COLO829 (cell line): ENCODE data around the gene MAP2K5.
A peak's percentile ranks its signal among the peaks of the same experiment; 100 is the strongest.

Experiments
- DNase-seq: peaks from one replicate; pipeline ENCODE4 v3.0.0; 2012; ENCODE audit warnings: low spot score

MAP2K5 gene

DNA sequence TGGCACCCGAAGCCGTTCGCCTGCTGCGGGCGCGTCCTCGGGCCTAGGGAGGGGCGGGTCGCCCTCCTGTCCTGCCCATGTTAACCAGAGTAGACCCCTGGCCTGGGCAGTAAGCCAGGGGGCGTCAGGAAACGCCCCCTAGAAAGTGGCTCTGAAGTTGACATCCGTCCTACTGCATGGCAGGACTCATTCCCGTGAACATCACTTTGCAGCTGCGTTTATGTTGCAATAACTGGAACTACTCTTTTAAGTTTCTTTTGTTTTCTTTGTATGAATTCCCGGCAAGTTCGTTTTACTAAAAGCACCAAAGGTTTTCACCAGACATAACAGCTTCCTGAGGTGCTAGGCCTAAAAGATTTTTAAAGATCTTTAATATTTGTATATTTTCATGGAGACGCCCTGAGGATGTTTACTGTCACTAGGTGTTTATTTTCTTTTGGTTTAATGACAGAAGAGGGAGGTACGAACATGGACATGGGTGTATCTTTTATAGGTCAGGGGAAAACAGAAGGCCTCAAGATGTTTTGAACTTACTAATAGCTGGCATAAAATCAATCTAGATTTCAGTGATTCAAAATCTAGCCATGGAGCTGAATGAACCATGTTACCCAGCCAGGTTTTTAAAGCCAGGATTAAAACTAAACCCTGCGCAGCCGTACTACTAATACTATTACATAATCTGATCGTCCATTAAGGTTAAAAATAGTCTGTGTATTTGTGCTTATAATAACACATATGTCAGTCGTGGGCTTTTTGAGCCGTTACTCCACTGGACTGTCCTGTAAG, 20.5 kb upstream of the MAP2K5 start:
- DNase-seq, result no peak

DNA sequence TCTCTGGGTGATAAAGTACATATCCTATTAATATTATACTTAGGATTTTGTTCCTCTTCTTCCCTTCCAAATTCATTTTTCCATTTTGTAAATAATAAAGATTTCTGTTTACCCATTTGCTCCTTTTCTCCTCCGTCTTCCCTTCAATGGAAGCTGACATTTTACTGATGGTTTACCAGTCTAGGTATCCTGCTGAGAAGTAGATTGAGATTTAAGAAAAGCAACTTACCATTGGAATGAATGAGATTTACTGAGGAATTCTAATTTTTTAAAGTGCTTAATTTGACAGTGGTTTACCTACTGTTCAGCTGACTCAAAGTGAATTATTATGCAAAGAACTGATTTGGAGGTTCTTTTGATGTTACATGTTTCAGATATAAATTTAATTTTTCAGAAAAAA, 19.2 kb upstream of the MAP2K5 start:
- no peak for DNase-seq

- no peak for DNase-seq
Observed at GRCh38 chr15:67524235-67524634, 18.3 kb upstream of the MAP2K5 start.

DNA sequence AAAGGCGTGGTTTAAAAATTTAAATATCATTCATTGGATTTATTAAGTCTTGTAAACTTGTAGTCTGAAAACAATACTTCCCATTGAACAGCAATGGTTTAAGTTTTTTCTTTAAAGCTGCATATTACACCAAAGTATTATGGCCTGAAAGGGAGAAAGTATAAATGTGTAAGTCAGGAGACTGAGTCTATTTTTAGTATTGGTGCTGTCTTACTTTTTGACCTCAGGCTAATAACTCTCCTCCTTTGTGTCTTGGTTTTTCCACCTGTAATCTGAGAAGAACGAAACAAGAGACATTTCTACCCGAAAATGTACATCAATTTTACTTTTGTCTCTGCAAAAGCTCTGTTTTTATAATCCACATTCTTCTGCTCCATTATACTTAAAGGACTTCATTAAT, 14.0 kb upstream of the MAP2K5 start:
- no peak for DNase-seq

DNA sequence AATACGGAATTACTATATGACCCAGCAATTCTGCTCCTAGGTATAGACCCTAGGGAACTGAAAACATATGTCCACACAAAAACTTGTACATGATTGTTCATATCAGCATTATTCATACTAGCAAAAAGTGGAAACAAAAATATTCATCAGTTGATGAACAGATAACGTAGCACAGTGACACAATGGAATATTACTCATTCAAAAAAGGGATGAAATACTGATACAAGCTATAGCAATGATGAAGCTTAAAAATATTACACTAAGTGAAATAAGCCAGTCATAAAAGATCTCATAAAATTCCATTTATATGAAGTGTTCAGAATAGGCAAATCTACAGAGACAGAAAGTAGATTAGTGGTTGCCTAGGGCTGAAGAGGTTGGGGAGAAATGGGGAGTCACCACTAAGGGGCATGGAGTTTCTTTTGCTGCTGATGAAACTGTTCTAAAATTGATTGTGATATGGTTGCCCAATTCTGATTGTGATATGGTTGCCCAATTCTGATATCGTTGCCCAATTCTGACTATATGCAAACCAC, 11.1 kb upstream of the MAP2K5 start:
- no peak for DNase-seq

DNA sequence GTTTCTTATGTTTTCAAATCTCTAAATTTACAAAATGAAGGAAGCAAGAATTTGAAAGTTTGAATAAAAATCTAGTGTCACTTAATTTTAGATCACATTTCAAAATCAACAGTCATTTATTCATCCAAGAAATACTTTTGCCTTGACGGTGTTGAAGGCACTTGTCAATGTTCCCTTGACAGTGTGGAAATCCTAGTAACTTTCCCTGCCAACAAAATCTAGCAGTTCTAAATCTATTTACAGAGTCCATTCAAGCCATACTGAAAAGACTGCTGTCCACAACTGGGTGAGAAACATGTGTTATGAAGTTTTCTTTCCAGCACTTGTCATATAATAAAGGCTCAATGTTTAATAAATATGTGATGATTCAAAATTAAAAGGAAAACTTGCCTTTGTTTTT, 8.6 kb upstream of the MAP2K5 start:
- no peak for DNase-seq

DNA sequence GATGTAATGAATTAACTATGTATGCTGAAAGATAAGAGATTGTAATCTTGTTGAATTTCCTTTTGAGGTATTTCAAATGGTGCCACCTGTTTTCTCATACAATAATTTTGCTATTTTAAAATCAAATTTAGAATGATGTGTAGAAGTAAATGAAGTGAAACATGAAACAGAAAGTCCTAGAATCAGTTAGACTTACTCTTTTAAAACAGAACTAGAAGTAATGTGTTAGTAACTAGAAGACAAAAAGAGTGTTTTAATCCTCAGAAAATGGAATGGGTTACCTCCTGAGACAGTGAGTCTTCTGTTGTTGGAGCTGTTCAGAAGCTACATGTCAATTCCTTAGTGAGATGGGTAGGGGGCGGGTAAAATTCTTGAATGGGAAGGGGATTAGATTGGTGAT, 8.1 kb upstream of the MAP2K5 start:
- DNase-seq, result no peak

DNA sequence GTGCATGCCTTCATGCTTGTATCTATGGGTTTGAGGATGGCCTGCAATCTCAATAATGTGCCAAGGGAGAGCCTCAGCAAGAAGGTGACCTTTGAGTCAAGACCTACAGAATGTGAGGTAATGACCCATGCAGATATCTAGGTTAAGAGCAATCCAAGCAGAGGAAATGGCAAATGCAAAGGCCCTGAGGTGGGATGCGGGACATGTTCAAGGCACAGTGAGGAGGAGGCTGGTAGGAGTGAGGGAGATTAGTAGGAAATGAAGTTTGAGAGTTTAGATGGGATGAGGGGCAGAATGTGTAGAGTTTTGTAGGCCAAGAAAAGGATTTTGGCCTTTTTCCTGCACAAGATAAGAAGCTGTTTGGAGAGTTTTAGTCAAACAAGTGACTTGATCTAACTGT, 4.7 kb upstream of the MAP2K5 start:
- DNase-seq, result no peak

DNA sequence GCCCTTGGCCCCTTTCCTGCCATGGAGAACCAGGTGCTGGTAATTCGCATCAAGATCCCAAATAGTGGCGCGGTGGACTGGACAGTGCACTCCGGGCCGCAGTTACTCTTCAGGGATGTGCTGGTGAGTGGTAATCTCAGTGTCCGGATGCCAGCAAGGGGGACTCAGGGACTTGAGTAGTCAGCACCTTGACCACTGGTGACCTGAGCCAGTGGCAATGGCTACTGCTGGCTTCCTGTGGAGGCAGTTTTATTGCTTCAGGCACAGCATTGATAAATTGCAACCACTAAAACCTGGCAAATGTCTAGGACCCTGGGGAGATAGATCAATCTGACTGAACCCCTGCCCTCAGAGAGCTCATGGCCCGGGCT, 830 bp downstream of the MAP2K5 start:
- DNase-seq, result no peak

- no peak for DNase-seq
Observed at GRCh38 chr15:67544475-67544874, 2.0 kb downstream of the MAP2K5 start.

DNA sequence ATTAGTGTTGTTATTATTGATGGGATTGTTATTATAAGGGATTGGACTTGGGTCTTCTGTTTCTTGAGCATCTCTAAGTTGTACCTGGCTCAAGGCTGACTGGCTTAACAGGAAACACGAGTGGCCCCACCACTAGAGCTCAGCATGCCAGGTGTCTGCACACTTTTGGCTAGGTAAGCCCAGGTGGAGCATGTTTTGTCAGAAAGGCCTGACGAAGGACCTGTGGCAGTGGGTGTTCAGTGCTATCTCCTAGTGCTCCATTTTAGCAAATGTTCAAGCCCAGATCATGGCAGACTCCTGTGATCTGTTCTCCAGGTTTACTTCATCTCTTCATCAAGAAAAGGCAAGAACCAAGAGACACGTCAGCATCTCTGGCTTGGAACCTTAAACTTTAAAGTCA, 3.4 kb downstream of the MAP2K5 start:
- DNase-seq, result no peak

GRCh38 chr15:67547064-67547463, 4.6 kb downstream of the MAP2K5 start:
- DNase-seq, result no peak

DNA sequence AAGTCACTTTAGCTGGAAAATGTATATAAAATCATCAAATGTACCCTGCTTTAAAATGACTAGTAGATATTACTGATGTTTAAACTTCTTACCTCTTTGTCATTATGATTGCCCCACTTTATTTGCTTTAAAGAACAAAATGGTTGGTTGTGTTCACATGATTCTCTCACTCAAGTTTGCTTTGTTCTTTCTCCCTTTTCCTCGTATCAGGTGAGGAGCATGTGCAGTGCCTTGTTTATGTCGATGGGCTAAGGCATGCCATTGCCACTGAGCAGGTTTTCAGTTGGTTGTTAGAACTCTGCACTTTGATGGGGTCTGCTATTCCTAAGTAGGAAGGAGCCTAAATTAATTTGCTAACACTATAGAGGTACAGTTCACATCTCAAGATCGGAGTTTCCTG, 5.3 kb downstream of the MAP2K5 start:
- no peak for DNase-seq

DNA sequence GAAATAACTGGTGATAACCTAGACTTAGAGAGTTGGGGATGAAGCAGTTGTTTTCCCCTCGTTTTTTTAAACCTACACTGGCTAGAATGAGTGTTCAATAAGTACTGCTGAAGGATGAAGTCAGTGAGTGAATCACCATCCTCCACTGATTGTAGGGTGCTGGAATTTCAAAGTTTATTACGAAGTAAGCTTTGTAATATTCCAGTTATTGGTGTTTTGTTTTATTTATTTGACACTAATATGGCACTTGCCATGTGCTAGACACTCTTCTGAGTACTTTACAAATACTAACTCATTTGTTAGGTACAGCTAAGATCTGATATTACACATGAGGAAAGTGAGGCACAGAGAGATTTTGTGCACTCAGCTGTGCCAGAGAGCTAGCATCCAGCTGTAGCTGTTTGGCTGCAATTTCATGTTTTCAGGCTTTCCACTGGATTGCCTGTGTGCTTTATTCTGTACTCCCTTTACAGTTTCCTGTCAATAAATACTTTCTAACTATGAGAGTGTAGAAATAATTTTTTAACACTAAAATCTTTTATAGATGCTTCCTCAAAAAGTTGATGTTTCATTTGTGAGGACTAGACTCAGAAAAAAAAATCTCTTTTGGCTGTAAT, 5.8 kb downstream of the MAP2K5 start:
- no peak for DNase-seq

GRCh38 chr15:67548862-67549651, 6.6 kb downstream of the MAP2K5 start:
- DNase-seq, result no peak

DNA sequence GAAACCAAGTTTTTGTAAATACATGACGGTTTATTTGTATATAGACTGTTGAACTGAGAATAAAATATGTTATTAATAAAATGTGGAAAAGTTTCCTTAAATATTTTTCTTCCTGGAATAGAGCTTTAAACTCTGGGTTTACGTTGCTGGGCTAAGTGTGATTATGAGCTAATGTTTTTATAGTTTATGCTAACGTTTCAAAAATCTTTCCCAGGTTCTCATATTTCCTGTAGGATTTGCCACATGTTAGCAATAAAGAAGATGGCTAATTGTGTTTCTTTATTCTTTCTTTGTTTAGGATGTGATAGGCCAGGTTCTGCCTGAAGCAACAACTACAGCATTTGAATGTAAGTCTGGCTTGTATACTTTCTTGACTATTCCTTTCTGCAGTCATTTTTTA, 7.2 kb downstream of the MAP2K5 start:
- DNase-seq, result no peak

DNA sequence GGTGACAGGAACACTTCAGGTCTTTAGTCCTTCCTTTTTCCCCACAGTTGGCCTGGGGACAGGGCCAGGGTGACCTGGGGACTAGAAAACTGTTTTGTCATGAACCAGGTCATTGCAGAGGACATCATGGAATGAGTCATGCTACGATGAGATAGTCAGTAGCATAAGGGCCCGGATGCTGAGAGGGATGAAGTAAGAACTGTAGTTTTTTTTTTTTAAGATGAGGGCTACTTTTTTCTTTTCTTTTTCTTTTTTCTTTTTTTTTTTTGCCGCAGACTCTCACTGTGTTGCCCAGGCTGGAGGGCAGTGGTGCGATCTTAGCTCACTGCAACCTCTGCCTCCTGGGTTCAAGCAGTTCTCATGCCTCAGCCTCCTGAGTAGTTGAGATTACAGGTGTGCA, 8.0 kb downstream of the MAP2K5 start:
- DNase-seq, result no peak

DNA sequence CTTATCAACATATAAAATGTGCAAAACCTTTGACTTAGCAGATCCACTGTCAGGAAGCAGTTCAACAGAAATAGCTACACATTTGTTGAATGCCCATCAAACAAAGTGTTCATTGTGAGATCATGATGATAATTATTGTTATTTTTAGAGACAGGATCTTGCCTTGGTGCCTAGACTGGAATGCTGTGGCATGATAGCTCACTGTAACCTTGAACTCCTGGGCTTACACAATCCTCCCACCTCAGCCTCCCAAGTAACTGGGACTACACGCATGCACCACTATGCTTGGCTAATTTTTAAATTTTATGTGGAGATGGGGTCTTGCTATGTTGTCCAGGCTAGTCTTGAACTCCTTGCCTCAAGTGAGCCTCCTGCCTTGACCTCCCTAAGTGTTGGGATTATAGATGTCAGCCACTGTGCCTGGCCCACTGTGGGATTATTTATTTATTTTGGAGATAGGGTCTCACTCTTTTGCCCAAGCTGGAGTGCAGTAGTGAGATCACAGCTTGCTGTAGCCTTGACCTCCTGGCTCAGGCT, 8.8 kb downstream of the MAP2K5 start:
- DNase-seq, result peak; percentile 24

DNA sequence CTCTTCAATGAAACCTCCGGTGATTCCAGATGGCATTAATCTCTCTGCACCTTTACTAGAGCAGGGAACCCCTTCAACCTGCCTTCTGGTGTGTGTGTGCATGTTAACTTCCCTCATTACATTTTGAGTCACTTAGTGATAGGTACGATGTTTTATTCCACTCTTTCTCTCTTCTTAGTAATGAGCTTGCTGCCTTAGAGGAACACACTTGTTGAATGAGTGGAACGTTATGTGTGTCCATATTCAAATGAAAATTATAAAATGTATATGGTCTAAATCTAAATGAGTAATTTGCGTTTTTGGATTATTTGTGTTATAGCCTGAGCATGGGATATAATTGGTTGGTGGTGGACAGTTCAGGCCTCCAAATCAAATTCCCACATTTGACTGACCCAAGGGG, 12.1 kb downstream of the MAP2K5 start:
- no peak for DNase-seq

GRCh38 chr15:67556976-67557570, 14.6 kb downstream of the MAP2K5 start:
- no peak for DNase-seq

DNA sequence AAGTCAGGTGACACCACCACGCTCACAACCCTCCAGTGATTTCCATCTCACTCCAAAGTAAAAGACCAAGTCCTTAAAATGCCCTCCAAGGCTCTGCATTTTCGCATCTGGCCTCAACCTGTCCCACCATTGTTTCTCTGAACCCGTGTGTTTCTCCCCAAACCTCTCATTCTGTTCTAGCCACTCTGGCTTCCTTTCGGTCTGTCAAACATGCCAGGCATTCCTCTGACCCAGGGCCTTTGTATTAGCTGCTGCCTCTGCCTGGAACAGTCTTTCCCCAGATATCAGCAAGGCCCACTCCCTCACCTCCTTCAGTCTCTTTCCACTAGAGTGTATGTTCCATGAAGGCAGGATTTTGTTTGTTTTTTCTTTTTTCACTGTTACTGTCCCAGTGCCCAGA, 16.0 kb downstream of the MAP2K5 start:
- no peak for DNase-seq

DNA sequence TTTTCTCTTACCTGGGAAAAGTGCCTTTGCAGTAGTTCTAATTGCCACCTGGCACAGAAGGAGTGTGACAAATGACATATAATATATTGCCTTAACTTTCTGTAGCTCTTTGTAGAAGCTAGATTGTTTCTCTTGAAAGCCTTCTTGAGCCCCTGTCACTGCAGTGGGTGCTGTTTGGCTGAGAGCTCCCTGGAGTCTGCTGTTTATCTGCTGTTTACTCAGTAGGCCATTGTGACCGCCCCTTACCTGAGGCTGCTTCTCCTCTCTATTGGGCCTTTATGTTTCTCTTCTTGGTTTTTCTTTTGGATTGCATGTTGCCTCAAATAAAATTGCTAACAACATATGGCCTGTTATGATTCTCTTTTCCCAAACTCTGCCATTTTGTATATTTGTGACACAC, 16.7 kb downstream of the MAP2K5 start:
- DNase-seq, result no peak
